SU-DHL-6 (cell line): ENCODE measurements around the gene HOMER3.

Experiments
- EZH2phosphoT487 ChIP-seq: fragments of 200-600 bp; sonication (generic), shearing (Covaris generic); conservative IDR thresholded peaks from 2 replicates; pipeline ENCODE4 v1.6.1; 2018; ENCODE audit warnings: mild to moderate bottlenecking, antibody characterized with exemption, low read length, moderate library complexity, mixed read lengths
- TF ChIP-seq, protein P1 (sequence below): fragments of 200-600 bp; sonication (generic); IDR thresholded peaks from one replicate; pipeline ENCODE4 v1.5.1; 2017; ENCODE audit warnings: antibody characterized with exemption, mild to moderate bottlenecking, low read length, moderate library complexity; ENCODE audit not compliant: insufficient read depth, poor library complexity, severe bottlenecking

- TF ChIP-seq, protein P1, sequence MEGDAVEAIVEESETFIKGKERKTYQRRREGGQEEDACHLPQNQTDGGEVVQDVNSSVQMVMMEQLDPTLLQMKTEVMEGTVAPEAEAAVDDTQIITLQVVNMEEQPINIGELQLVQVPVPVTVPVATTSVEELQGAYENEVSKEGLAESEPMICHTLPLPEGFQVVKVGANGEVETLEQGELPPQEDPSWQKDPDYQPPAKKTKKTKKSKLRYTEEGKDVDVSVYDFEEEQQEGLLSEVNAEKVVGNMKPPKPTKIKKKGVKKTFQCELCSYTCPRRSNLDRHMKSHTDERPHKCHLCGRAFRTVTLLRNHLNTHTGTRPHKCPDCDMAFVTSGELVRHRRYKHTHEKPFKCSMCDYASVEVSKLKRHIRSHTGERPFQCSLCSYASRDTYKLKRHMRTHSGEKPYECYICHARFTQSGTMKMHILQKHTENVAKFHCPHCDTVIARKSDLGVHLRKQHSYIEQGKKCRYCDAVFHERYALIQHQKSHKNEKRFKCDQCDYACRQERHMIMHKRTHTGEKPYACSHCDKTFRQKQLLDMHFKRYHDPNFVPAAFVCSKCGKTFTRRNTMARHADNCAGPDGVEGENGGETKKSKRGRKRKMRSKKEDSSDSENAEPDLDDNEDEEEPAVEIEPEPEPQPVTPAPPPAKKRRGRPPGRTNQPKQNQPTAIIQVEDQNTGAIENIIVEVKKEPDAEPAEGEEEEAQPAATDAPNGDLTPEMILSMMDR, result no peak
- TF ChIP-seq EZH2phosphoT487, result no peak
Measured at GRCh38 chr19:18975869-18976268, 34.9 kb upstream of the HOMER3 start.
